ENCODE data around the gene MAP2K2.
A peak's percentile ranks its signal among the peaks of the same experiment; 100 is the strongest.

MAP2K2 gene

DNA sequence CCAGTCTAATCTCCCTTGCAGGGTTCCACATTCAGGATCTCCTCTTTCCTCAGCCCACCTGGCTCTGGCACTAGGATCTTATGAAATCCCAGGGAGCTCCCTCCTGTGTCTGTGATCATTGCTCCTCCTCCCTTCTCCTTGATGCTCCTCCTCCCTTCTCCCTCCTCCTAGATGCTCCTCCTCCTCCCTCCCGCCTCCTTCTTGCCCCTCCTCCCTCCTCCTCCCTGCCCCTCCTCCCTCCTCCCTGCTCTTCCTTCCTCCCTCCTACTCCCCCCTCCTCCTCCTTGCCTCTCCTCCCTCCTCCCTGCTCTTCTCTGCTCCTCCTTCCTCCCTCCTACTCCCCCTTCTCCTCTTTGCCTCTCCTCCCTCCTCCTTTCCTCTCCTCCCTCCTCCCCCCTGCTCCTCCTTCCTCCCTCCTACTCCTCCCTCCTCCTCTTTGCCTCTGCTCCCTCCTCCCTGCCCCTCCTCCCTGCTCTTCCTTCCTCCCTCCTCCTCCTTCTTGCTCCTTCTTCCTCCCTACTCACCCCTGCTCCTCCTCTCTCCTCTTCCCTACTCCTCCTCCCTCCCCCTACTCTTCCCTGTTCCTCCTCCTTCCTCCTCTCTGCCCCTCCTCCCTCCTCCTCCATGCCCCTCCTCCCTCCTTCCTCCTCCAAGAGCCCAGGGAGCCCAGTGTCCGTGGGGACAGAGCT is 42.3 kb downstream of the MAP2K2 start:
- Histone ChIP-seq H2BK12ac (ENCODE audit: low read length) (no peak overlapping the region), H2AFZ (ENCODE audit: low read length) (peak overlapping the region; percentile 83), H3K36me3 (replicated peaks in 1 of 2; ENCODE audit: control insufficient read depth in 2 of 2, insufficient read depth in 2 of 2, low read length in 2 of 2) (no peaks in the 10 kb centered on the region), H3K27me3 (ENCODE audit: control insufficient read depth in 3 of 3, insufficient read depth in 3 of 3, low read depth in 1 of 3, low read length in 3 of 3) (peaks cover 0 to 2% (median 0%) of the 10 kb centered on the region in 3 experiments), H2BK15ac (ENCODE audit: low read length) (no peak overlapping the region), H3K9ac (ENCODE audit: low read depth, low read length, poor library complexity) (no peak overlapping the region), H3K4me1 (ENCODE audit: control insufficient read depth in 2 of 2, insufficient read depth in 1 of 2, low read depth in 1 of 2, low read length in 2 of 2) (peaks cover 0 to 5% of the 10 kb centered on the region in 2 donors), H3K14ac (ENCODE audit: low read length) (peak overlapping the region; percentile 21), H3K79me1 (ENCODE audit: low read depth, low read length) (no peaks in the 10 kb centered on the region), H2BK5ac (ENCODE audit: low read length) (no peak overlapping the region), H2AK5ac (ENCODE audit: low read depth, low read length) (no peak overlapping the region), H3K4ac (ENCODE audit: low read length) (no peak overlapping the region), H3K9me3 (replicated peaks in 1 of 2; ENCODE audit: control insufficient read depth in 2 of 2, insufficient read depth in 1 of 2, low read depth in 1 of 2, low read length in 2 of 2) (no peaks in the 10 kb centered on the region), H3K4me3 (ENCODE audit: low read length in 2 of 2) (no peak overlapping the region), H3K18ac (ENCODE audit: low read length) (peak overlapping the region; percentile 5), H2BK120ac (ENCODE audit: low read depth, low read length) (no peak overlapping the region), H3K4me2 (ENCODE audit: insufficient read depth, low read length, poor library complexity, severe bottlenecking) (no peak overlapping the region), H4K8ac (ENCODE audit: low read depth, low read length) (no peak overlapping the region), H3K23ac (ENCODE audit: low read depth, low read length, poor library complexity) (no peak overlapping the region), H4K91ac (ENCODE audit: low read depth, low read length, poor library complexity) (no peak overlapping the region), H3K27ac (replicated peaks; ENCODE audit: low read length) (no peak overlapping the region)
- no peak for DNase-seq (ENCODE audit: low spot score)
- WGBS, 2 donors (ENCODE audit: extremely low coverage in 2 of 2, insufficient read length in 2 of 2, insufficient replicate concordance in 1 of 2): no CpG with 5 or more reads among the region's 2 CpGs

DNA sequence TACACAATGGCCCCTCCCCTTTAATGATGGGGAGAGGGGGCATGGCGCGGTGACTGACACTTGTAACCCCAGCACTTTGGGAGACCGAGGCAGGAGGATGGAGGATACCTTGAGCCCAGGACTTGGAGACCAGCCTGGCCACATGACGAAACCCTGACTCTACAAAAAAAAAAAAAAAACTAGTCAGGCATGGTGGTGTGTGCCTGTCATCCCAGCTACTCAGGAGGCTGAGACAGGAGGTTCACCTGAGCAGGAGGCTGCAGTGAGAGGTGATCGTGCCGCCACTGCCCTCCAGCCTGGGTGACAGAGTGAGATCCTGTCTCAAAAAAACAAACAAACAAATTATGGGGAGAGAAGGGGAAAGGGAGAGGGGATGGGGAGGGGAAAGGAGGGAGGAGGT is 43.4 kb downstream of the MAP2K2 start:
- WGBS, 2 donors (ENCODE audit: extremely low coverage in 2 of 2, insufficient read length in 2 of 2, insufficient replicate concordance in 1 of 2): no CpG with 5 or more reads among the region's 6 CpGs
- no peak overlapping the region for H2BK15ac ChIP-seq (ENCODE audit: low read length)
- no peak overlapping the region for H2BK12ac ChIP-seq (ENCODE audit: low read length)
- peaks cover under 1% of the 10 kb centered on the region for H3K79me1 ChIP-seq (ENCODE audit: low read depth, low read length)
- H4K91ac ChIP-seq (ENCODE audit: low read depth, low read length, poor library complexity): no peak overlapping the region
- H2AFZ ChIP-seq (ENCODE audit: low read length): no peak overlapping the region
- H3K4me2 ChIP-seq (ENCODE audit: insufficient read depth, low read length, poor library complexity, severe bottlenecking): no peak overlapping the region
- no peak overlapping the region for H3K4ac ChIP-seq (ENCODE audit: low read length)
- peaks cover 0 to 2% (median 0%) of the 10 kb centered on the region in 3 experiments for H3K27me3 ChIP-seq (ENCODE audit: control insufficient read depth in 3 of 3, insufficient read depth in 3 of 3, low read depth in 1 of 3, low read length in 3 of 3)
- no peak overlapping the region for H2AK5ac ChIP-seq (ENCODE audit: low read depth, low read length)
- H3K9ac ChIP-seq (ENCODE audit: low read depth, low read length, poor library complexity): no peak overlapping the region
- H3K14ac ChIP-seq (ENCODE audit: low read length): no peak overlapping the region
- H2BK120ac ChIP-seq (ENCODE audit: low read depth, low read length): no peak overlapping the region
- H4K8ac ChIP-seq (ENCODE audit: low read depth, low read length): no peak overlapping the region
- H3K18ac ChIP-seq (ENCODE audit: low read length): no peak overlapping the region
- no peak overlapping the region for H3K4me3 ChIP-seq (ENCODE audit: low read length in 2 of 2)
- no peaks in the 10 kb centered on the region for H3K9me3 ChIP-seq (replicated peaks in 1 of 2; ENCODE audit: control insufficient read depth in 2 of 2, insufficient read depth in 1 of 2, low read depth in 1 of 2, low read length in 2 of 2)
- no peak overlapping the region for H3K23ac ChIP-seq (ENCODE audit: low read depth, low read length, poor library complexity)
- no peak overlapping the region for H3K27ac ChIP-seq (replicated peaks; ENCODE audit: low read length)
- H3K4me1 ChIP-seq (ENCODE audit: control insufficient read depth in 2 of 2, insufficient read depth in 1 of 2, low read depth in 1 of 2, low read length in 2 of 2): peaks cover 0 to 5% of the 10 kb centered on the region in 2 donors
- no peak for DNase-seq (ENCODE audit: low spot score)
- H2BK5ac ChIP-seq (ENCODE audit: low read length): no peak overlapping the region
- H3K36me3 ChIP-seq (replicated peaks in 1 of 2; ENCODE audit: control insufficient read depth in 2 of 2, insufficient read depth in 2 of 2, low read length in 2 of 2): no peaks in the 10 kb centered on the region

DNA sequence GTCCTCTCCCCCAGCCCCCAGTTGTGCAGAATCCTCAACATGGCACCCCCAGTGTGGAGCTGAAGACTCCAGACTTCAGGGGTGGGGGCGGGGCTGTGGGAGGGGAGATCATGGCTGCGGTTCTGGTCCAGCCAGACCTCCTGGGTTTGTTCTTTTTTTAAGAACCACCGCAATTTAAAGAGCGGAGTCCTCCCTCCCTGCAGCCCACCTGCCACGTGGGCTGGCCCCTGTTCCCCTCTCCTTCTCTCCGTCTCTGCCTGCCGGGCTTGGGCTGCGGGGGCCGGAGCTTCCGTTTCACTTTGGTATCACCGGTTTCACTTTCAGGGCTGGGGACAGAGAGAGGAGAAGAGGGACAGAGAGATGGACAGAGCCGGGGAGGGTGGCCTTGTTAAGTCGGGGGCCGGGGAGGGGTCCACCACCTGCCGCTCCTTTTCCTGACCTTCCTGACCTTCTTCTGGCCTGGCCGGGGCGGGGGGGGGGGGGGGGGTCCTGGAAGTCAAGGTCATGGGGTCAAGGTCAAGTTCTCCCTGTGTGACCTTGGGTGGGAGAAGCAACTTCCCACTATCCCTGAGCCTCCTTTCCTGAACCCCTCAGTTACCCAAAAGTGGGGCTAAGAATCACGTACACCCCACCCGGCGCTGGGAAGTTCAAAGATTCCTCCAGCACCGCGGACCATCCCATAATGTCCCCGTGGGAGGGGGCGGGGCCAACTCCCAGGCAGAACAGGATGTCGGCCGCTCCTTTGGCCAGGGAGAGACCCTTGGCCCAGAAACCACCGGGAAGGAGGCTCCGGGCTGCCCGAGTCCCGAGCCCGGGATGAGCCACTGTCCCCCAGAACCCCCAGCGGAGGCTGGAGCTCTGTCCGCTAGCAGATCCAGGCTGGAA is 45.9 kb downstream of the MAP2K2 start:
- H2AFZ ChIP-seq (ENCODE audit: low read length): peak overlapping the region; percentile 84
- no peak overlapping the region for H2BK15ac ChIP-seq (ENCODE audit: low read length)
- no peak overlapping the region for H2BK120ac ChIP-seq (ENCODE audit: low read depth, low read length)
- H3K4me1 ChIP-seq (ENCODE audit: control insufficient read depth in 2 of 2, insufficient read depth in 1 of 2, low read depth in 1 of 2, low read length in 2 of 2): peaks cover 0 to 5% of the 10 kb centered on the region in 2 donors
- WGBS, 2 donors (ENCODE audit: extremely low coverage in 2 of 2, insufficient read length in 2 of 2, insufficient replicate concordance in 1 of 2): no CpG with 5 or more reads among the region's 33 CpGs
- DNase-seq (ENCODE audit: low spot score): no peak
- H4K8ac ChIP-seq (ENCODE audit: low read depth, low read length): no peak overlapping the region
- H3K36me3 ChIP-seq (replicated peaks in 1 of 2; ENCODE audit: control insufficient read depth in 2 of 2, insufficient read depth in 2 of 2, low read length in 2 of 2): no peaks in the 10 kb centered on the region
- H3K4ac ChIP-seq (ENCODE audit: low read length): no peak overlapping the region
- H3K18ac ChIP-seq (ENCODE audit: low read length): no peak overlapping the region
- H3K4me2 ChIP-seq (ENCODE audit: insufficient read depth, low read length, poor library complexity, severe bottlenecking): no peak overlapping the region
- H3K27ac ChIP-seq (replicated peaks; ENCODE audit: low read length): no peak overlapping the region
- peaks cover 0 to 2% (median 0%) of the 10 kb centered on the region in 3 experiments for H3K27me3 ChIP-seq (ENCODE audit: control insufficient read depth in 3 of 3, insufficient read depth in 3 of 3, low read depth in 1 of 3, low read length in 3 of 3)
- peak overlapping the region; percentile 55 for H3K23ac ChIP-seq (ENCODE audit: low read depth, low read length, poor library complexity)
- no peak overlapping the region for H2BK12ac ChIP-seq (ENCODE audit: low read length)
- H2AK5ac ChIP-seq (ENCODE audit: low read depth, low read length): peak overlapping the region; percentile 56
- H4K91ac ChIP-seq (ENCODE audit: low read depth, low read length, poor library complexity): no peak overlapping the region
- no peak overlapping the region for H3K9ac ChIP-seq (ENCODE audit: low read depth, low read length, poor library complexity)
- H2BK5ac ChIP-seq (ENCODE audit: low read length): no peak overlapping the region
- no peaks in the 10 kb centered on the region for H3K9me3 ChIP-seq (replicated peaks in 1 of 2; ENCODE audit: control insufficient read depth in 2 of 2, insufficient read depth in 1 of 2, low read depth in 1 of 2, low read length in 2 of 2)
- peaks cover 1% of the 10 kb centered on the region for H3K79me1 ChIP-seq (ENCODE audit: low read depth, low read length)
- H3K4me3 ChIP-seq (ENCODE audit: low read length in 2 of 2): peak overlapping the region in 1 of 2 donors; percentile 36
- H3K14ac ChIP-seq (ENCODE audit: low read length): no peak overlapping the region

DNA sequence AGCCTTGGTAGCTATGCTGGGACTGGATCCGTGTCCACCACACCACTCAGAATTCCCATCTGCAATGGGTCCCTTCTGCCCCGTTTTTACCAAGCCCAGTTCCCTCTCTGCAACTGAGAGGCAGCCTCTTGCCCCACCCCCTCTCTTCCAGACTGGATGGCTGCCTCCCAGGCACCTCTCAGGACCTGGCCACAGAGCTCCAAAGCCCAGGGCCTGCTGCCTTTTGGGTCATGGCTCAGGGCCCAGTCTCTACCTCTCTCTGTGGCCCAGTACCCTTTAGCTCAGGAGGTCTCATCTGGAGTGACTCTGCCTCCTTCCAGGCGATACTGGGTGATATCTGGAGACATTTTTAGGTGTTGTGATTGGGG is 46.9 kb downstream of the MAP2K2 start:
- H3K4me1 ChIP-seq (ENCODE audit: control insufficient read depth in 2 of 2, insufficient read depth in 1 of 2, low read depth in 1 of 2, low read length in 2 of 2): peaks cover 0 to 5% of the 10 kb centered on the region in 2 donors
- H3K9ac ChIP-seq (ENCODE audit: low read depth, low read length, poor library complexity): no peak overlapping the region
- H3K27ac ChIP-seq (replicated peaks; ENCODE audit: low read length): no peak overlapping the region
- H3K23ac ChIP-seq (ENCODE audit: low read depth, low read length, poor library complexity): no peak overlapping the region
- H4K91ac ChIP-seq (ENCODE audit: low read depth, low read length, poor library complexity): no peak overlapping the region
- peaks cover 1% of the 10 kb centered on the region for H3K79me1 ChIP-seq (ENCODE audit: low read depth, low read length)
- H2BK12ac ChIP-seq (ENCODE audit: low read length): no peak overlapping the region
- WGBS, 2 donors (ENCODE audit: extremely low coverage in 2 of 2, insufficient read length in 2 of 2, insufficient replicate concordance in 1 of 2): no CpG with 5 or more reads among the region's 3 CpGs
- H3K4me2 ChIP-seq (ENCODE audit: insufficient read depth, low read length, poor library complexity, severe bottlenecking): no peak overlapping the region
- H3K4ac ChIP-seq (ENCODE audit: low read length): no peak overlapping the region
- H3K18ac ChIP-seq (ENCODE audit: low read length): peak overlapping the region; percentile 8
- H3K14ac ChIP-seq (ENCODE audit: low read length): no peak overlapping the region
- no peaks in the 10 kb centered on the region for H3K9me3 ChIP-seq (replicated peaks in 1 of 2; ENCODE audit: control insufficient read depth in 2 of 2, insufficient read depth in 1 of 2, low read depth in 1 of 2, low read length in 2 of 2)
- DNase-seq (ENCODE audit: low spot score): no peak
- H4K8ac ChIP-seq (ENCODE audit: low read depth, low read length): no peak overlapping the region
- no peak overlapping the region for H2BK5ac ChIP-seq (ENCODE audit: low read length)
- no peak overlapping the region for H2AFZ ChIP-seq (ENCODE audit: low read length)
- H2BK120ac ChIP-seq (ENCODE audit: low read depth, low read length): no peak overlapping the region
- H3K36me3 ChIP-seq (replicated peaks in 1 of 2; ENCODE audit: control insufficient read depth in 2 of 2, insufficient read depth in 2 of 2, low read length in 2 of 2): no peaks in the 10 kb centered on the region
- H3K27me3 ChIP-seq (ENCODE audit: control insufficient read depth in 3 of 3, insufficient read depth in 3 of 3, low read depth in 1 of 3, low read length in 3 of 3): peaks cover 0 to 2% (median 0%) of the 10 kb centered on the region in 3 experiments
- no peak overlapping the region for H2AK5ac ChIP-seq (ENCODE audit: low read depth, low read length)
- H2BK15ac ChIP-seq (ENCODE audit: low read length): no peak overlapping the region
- H3K4me3 ChIP-seq (ENCODE audit: low read length in 2 of 2): no peak overlapping the region

Measured in neuronal stem cell (in vitro differentiated cells).